H1 (cell line): ENCODE results near the gene APBA2. TPM values are rescaled to one million over a fixed set of nuclear protein-coding genes. Genes with fewer than 3 reads are reported as not detected.

Experiments used
- CTCF ChIA-PET: fragments of 300-600 bp; sonication (Branson Sonifier 250); formaldehyde crosslinking; loops from one replicate; lab custom pipeline; 2021; ENCODE audit not compliant: partially characterized antibody; lab: Charles Lee
- POLR2A ChIA-PET: fragments of 300-600 bp; sonication (Branson Sonifier 250); formaldehyde crosslinking; loops from one replicate; lab custom pipeline; 2021; ENCODE audit warnings: inconsistent platforms; ENCODE audit not compliant: partially characterized antibody; lab: Charles Lee
- DNase-seq, 2 experiments: peaks; one replicate each; pipeline versions ENCODE4 v3.0.0 to v3.0.0-alpha.2; 2010 to 2022; ENCODE audit warnings: low spot score in 2 of 2, low read depth in 1 of 2, mixed read lengths in 1 of 2
- FAIRE-seq: peaks from 2 replicates; lab custom pipeline; 2011; peaks lifted over from hg19 to GRCh38; lab: Jason Lieb, UNC
- H2AFZ ChIP-seq: 2 replicates; pipeline ENCODE4 v1.8.1; 2012; ENCODE audit warnings: low read length, inconsistent platforms
- H2AK5ac ChIP-seq: 2 replicates; pipeline ENCODE4 v1.6.1; 2013; ENCODE audit warnings: low read depth, low read length
- H2BK120ac ChIP-seq: replicated peaks from 2 replicates; pipeline ENCODE3; 2013; ENCODE audit warnings: low read depth, low read length, inconsistent platforms
- H2BK12ac ChIP-seq: 2 replicates; pipeline ENCODE4 v1.6.1; 2013; ENCODE audit warnings: low read depth, low read length
- H2BK15ac ChIP-seq: 2 replicates; pipeline ENCODE4 v1.6.1; 2013; ENCODE audit warnings: low read length
- H2BK20ac ChIP-seq: 2 replicates; pipeline ENCODE4 v1.6.1; 2013; ENCODE audit warnings: low read length
- H2BK5ac ChIP-seq: 2 replicates; pipeline ENCODE4 v1.6.1; 2013; ENCODE audit warnings: low read depth, low read length
- H3K14ac ChIP-seq: 2 replicates; pipeline ENCODE4 v1.6.1; 2013; ENCODE audit warnings: inconsistent platforms; ENCODE audit not compliant: insufficient read length
- H3K18ac ChIP-seq: 2 replicates; pipeline ENCODE4 v1.6.1; 2013; ENCODE audit warnings: low read length; ENCODE audit errors: extremely low read depth
- H3K23ac ChIP-seq: 2 replicates; pipeline ENCODE4 v1.6.1; 2013; ENCODE audit warnings: inconsistent platforms; ENCODE audit not compliant: insufficient read length
- H3K23me2 ChIP-seq: 2 replicates; pipeline ENCODE4 v1.6.1; 2013; ENCODE audit warnings: low read depth, low read length
- H3K27ac ChIP-seq: 2 replicates; pipeline ENCODE4 v1.6.1; 2011; ENCODE audit warnings: low read depth, low read length, inconsistent platforms
- H3K27me3 ChIP-seq, 4 experiments: replicated peaks in 1 of 4; 1 replicate in 1 of 4; 2 replicates in 3 of 4; pipeline versions ENCODE4 v1.6.1 to v1.8.1; 2011 to 2013; ENCODE audit warnings: low read length in 3 of 4, mild to moderate bottlenecking in 3 of 4, inconsistent platforms in 2 of 4, mixed read lengths in 2 of 4, moderate library complexity in 1 of 4; ENCODE audit not compliant: control insufficient read depth in 3 of 4, insufficient read depth in 3 of 4; ENCODE audit errors: extremely low read depth in 1 of 4
- H3K36me3 ChIP-seq, 4 experiments: 2 replicates each; pipeline versions ENCODE4 v1.6.1 to v1.8.1; 2011 to 2013; ENCODE audit warnings: mild to moderate bottlenecking in 4 of 4, low read length in 3 of 4, moderate library complexity in 2 of 4, control low read depth in 1 of 4, inconsistent platforms in 1 of 4; ENCODE audit not compliant: insufficient read depth in 4 of 4, control insufficient read depth in 2 of 4
- H3K4ac ChIP-seq: replicated peaks from 2 replicates; pipeline ENCODE3; 2013; ENCODE audit warnings: low read length, low read depth, mixed read lengths, inconsistent platforms; ENCODE audit not compliant: insufficient read length
- H3K4me1 ChIP-seq, 4 experiments: replicated peaks in 1 of 4; 1 replicate in 1 of 4; 2 replicates in 3 of 4; pipeline versions ENCODE4 v1.6.1 to v1.8.1; 2011 to 2013; ENCODE audit warnings: low read length in 3 of 4, inconsistent platforms in 2 of 4, mixed read lengths in 1 of 4; ENCODE audit not compliant: insufficient read depth in 4 of 4, control insufficient read depth in 3 of 4
- H3K4me2 ChIP-seq, 2 experiments: 2 replicates each; pipeline versions ENCODE4 v1.6.1 to v1.8.1; 2011 to 2013; ENCODE audit warnings: low read depth in 2 of 2, low read length in 2 of 2, control low read depth in 1 of 2, inconsistent platforms in 1 of 2, mild to moderate bottlenecking in 1 of 2; ENCODE audit not compliant: insufficient read depth in 1 of 2
- H3K4me3 ChIP-seq, 4 experiments: fragments of 200-600, 300-600 bp in 1 of 4; sonication (generic), shearing (Covaris generic), sonication (Bioruptor Twin) in 1 of 4; 2 replicates each; pipeline versions ENCODE4 v1.5.1 to v1.8.1; 2011 to 2016; ENCODE audit warnings: low read length in 4 of 4, low read depth in 3 of 4, control low read depth in 2 of 4, inconsistent platforms in 2 of 4, mild to moderate bottlenecking in 2 of 4, mixed read lengths in 1 of 4, moderate library complexity in 1 of 4; ENCODE audit not compliant: insufficient read depth in 2 of 4; ENCODE audit errors: extremely low read depth in 1 of 4
- H3K56ac ChIP-seq: replicated peaks from 2 replicates; pipeline ENCODE3; 2013; ENCODE audit warnings: low read depth, mild to moderate bottlenecking, mixed read lengths, low read length, inconsistent platforms; ENCODE audit not compliant: insufficient read length
- H3K79me1 ChIP-seq: 2 replicates; pipeline ENCODE4 v1.6.1; 2013; ENCODE audit warnings: low read depth, low read length, control low read depth
- H3K79me2 ChIP-seq, 2 experiments: 2 replicates each; pipeline versions ENCODE4 v1.6.1 to v1.8.1; 2012 to 2013; ENCODE audit warnings: low read length in 2 of 2, mild to moderate bottlenecking in 2 of 2, inconsistent platforms in 1 of 2; ENCODE audit not compliant: insufficient read depth in 2 of 2, control insufficient read depth in 1 of 2
- H3K9ac ChIP-seq, 4 experiments: replicated peaks in 1 of 4; 1 replicate in 1 of 4; 2 replicates in 3 of 4; pipeline versions ENCODE4 v1.6.1 to v1.8.1; 2011 to 2013; ENCODE audit warnings: low read depth in 3 of 4, low read length in 3 of 4, control low read depth in 2 of 4, mild to moderate bottlenecking in 2 of 4, moderate library complexity in 2 of 4, inconsistent platforms in 1 of 4; ENCODE audit errors: extremely low read depth in 1 of 4
- H3K9me3 ChIP-seq, 2 experiments: 2 replicates each; pipeline versions ENCODE4 v1.6.1 to v1.8.1; 2012 to 2013; ENCODE audit warnings: mild to moderate bottlenecking in 2 of 2, moderate library complexity in 2 of 2, control low read depth in 1 of 2, inconsistent platforms in 1 of 2, low read depth in 1 of 2, low read length in 1 of 2, mixed read lengths in 1 of 2; ENCODE audit not compliant: insufficient read depth in 2 of 2
- H4K20me1 ChIP-seq, 2 experiments: replicated peaks in 1 of 2; 2 replicates each; pipeline versions ENCODE3 to v1.8.1; 2011 to 2013; ENCODE audit warnings: inconsistent platforms in 2 of 2, low read length in 2 of 2, mild to moderate bottlenecking in 1 of 2; ENCODE audit not compliant: insufficient read depth in 2 of 2, control insufficient read depth in 1 of 2
- H4K5ac ChIP-seq: 2 replicates; pipeline ENCODE4 v1.6.1; 2013; ENCODE audit warnings: low read length, low read depth, mixed read lengths, inconsistent platforms; ENCODE audit not compliant: insufficient read length
- H4K8ac ChIP-seq: 2 replicates; pipeline ENCODE4 v1.8.0; 2013; ENCODE audit warnings: mild to moderate bottlenecking, moderate library complexity, low read length, inconsistent platforms; ENCODE audit not compliant: insufficient read depth; ENCODE audit errors: extremely low read depth
- H4K91ac ChIP-seq: replicated peaks from 2 replicates; pipeline ENCODE3; 2013; ENCODE audit warnings: low read length, mixed read lengths, inconsistent platforms; ENCODE audit not compliant: insufficient read length
- ASH2L ChIP-seq: fragments of 200-600, 300-600 bp; sonication (generic); IDR thresholded peaks from one replicate; pipeline ENCODE4 v1.7.1; 2017; ENCODE audit warnings: low read length
- ATF2 ChIP-seq: IDR thresholded peaks from 2 replicates; pipeline ENCODE4 v1.6.1; 2012; ENCODE audit warnings: low read length, inconsistent platforms
- BCL11A ChIP-seq, 2 experiments: IDR thresholded peaks; one replicate each; pipeline ENCODE4 v1.6.1; 2011; ENCODE audit warnings: low read depth in 2 of 2, low read length in 2 of 2, mild to moderate bottlenecking in 2 of 2
- CHD1 ChIP-seq: IDR thresholded peaks from 2 replicates; pipeline ENCODE4 v1.6.1; 2012; ENCODE audit warnings: low read depth, low read length, improper control_type of control experiment
- HDAC6 ChIP-seq: IDR thresholded peaks from one replicate; pipeline ENCODE4 v1.7.1; 2012; ENCODE audit warnings: low read depth, mild to moderate bottlenecking, inconsistent platforms, low read length, moderate library complexity
- KDM5A ChIP-seq: fragments of 200-600 bp; IDR thresholded peaks from 2 replicates; pipeline ENCODE4 v1.7.1; 2012; ENCODE audit warnings: mild to moderate bottlenecking, low read length, inconsistent platforms, mixed read lengths
- MAFK ChIP-seq: IDR thresholded peaks from 2 replicates; pipeline ENCODE4 v1.6.1; 2012; ENCODE audit warnings: low read depth, mild to moderate bottlenecking, improper control_type of control experiment, low read length
- SIRT6 ChIP-seq: IDR thresholded peaks from one replicate; pipeline ENCODE4 v1.7.1; 2012; ENCODE audit warnings: low read length, inconsistent platforms
- SP1 ChIP-seq: IDR thresholded peaks from 2 replicates; pipeline ENCODE4 v1.6.1; 2011; ENCODE audit warnings: low read depth, low read length
- SP4 ChIP-seq: IDR thresholded peaks from 2 replicates; pipeline ENCODE4 v1.6.1; 2012; ENCODE audit warnings: low read length, inconsistent platforms
- USF2 ChIP-seq: IDR thresholded peaks from 2 replicates; pipeline ENCODE4 v1.6.1; 2011; ENCODE audit warnings: low read length, improper control_type of control experiment
- YY1 ChIP-seq: IDR thresholded peaks from 2 replicates; pipeline ENCODE4 v1.6.1; 2011; ENCODE audit warnings: low read depth, mild to moderate bottlenecking, low read length
- ZNF274 ChIP-seq: IDR thresholded peaks from 2 replicates; pipeline ENCODE4 v1.7.0; 2012; ENCODE audit warnings: low read length, borderline replicate concordance; ENCODE audit errors: extremely low read depth
- WGBS, 2 experiments: shearing (Covaris generic) in 1 of 2; methylation state at CpG; one replicate each; pipeline versions ENCODE4 v1.1.6 to v1.1.7; 2013 to 2015; ENCODE audit warnings: low lambda C conversion rate in 2 of 2, mixed read lengths in 2 of 2, inconsistent platforms in 1 of 2, low coverage in 1 of 2, missing lambda C conversion rate in 1 of 2; ENCODE audit not compliant: insufficient replicate concordance in 2 of 2, insufficient coverage in 1 of 2, insufficient read length in 1 of 2; ENCODE audit errors: extremely low coverage in 1 of 2, missing lambda C conversion rate in 1 of 2; 5-methylcytosine and 5-hydroxymethylcytosine counted together
- polyA plus RNA-seq, 7 experiments: library from polyadenylated mRNA; depleted of rRNA in 3 of 7; stranded (reverse) in 5 of 7; unstranded in 2 of 7; fragments of >200 nt in 5 of 7; fragments of 200-250 nt in 2 of 7; gene quantifications; 1 replicate in 5 of 7; 2 replicates in 1 of 7; 4 replicates in 1 of 7; pipeline versions ENCODE4 v1.2.1 to v1.2.3, GENCODE V29; 2011 to 2013; ENCODE audit warnings: missing spikeins in 2 of 7, mixed read lengths in 2 of 7
- total RNA-seq: library from RNA; stranded (reverse); fragmentation: NEBNext Ultra II Directional; extraction: Animal tissue kit (Norgen Biotek cat#: 25700); gene quantifications from 2 replicates; pipeline ENCODE4 v1.2.1, GENCODE V29; 2021

APBA2 gene
- total and polyA plus RNA-seq, 2 of the 8 experiments (the other 6 are each of a cell fraction or from before 2014, with no cell fraction given): 15.5 to 19.0 TPM

- no peaks in the 10 kb centered on the region for H3K36me3 ChIP-seq
- H2BK5ac ChIP-seq: no peak overlapping the region
- H4K91ac ChIP-seq: no peak overlapping the region
- H3K4me1 ChIP-seq: peaks cover 0 to 2% (median 0%) of the 10 kb centered on the region in 4 experiments; a peak in 3 of 7 replicates
- H3K9me3 ChIP-seq: peaks cover 6 to 11% of the 10 kb centered on the region in 2 experiments
- H2BK15ac ChIP-seq: no peak overlapping the region
- H3K4me3 ChIP-seq: no peak overlapping the region
- 0 out of 2 replicates have a peak overlapping the region, but pooled peaks have one; percentile 31 for H2AK5ac ChIP-seq
- H3K56ac ChIP-seq: no peak overlapping the region
- no peak overlapping the region for H3K27ac ChIP-seq
- H3K23me2 ChIP-seq: no peaks in the 10 kb centered on the region
- no peak overlapping the region for H4K8ac ChIP-seq
- no peak overlapping the region for H3K4ac ChIP-seq
- no peak overlapping the region for H2BK12ac ChIP-seq
- H2AFZ ChIP-seq: no peak overlapping the region
- H3K27me3 ChIP-seq: no peaks in the 10 kb centered on the region
- H3K18ac ChIP-seq: no peak overlapping the region
- H2BK120ac ChIP-seq: no peak overlapping the region
- DNase-seq (no peak), FAIRE-seq (no peak)
- H3K79me1 ChIP-seq: peaks cover 7% of the 10 kb centered on the region
- no peak overlapping the region; a peak in 2 of 7 replicates for H3K9ac ChIP-seq
- H4K5ac ChIP-seq: no peak overlapping the region
- H3K23ac ChIP-seq: no peak overlapping the region
- H4K20me1 ChIP-seq: no peaks in the 10 kb centered on the region
- H3K14ac ChIP-seq: no peak overlapping the region
- POLR2A ChIA-PET: interaction anchor here (1.0 kb wide), 1 partner anchor 9 kb away, joined by 3 read pairs; no protein-coding TSS in a partner anchor
- no peak overlapping the region for H2BK20ac ChIP-seq
- no peak overlapping the region for H3K4me2 ChIP-seq
- 81% methylated on average over 4 of the region's 4 CpGs; no CpG with 5 or more reads in 1 of the 2 experiments for WGBS, 2 experiments
- H3K79me2 ChIP-seq: no peaks in the 10 kb centered on the region
- CTCF ChIA-PET: interaction anchor here (1.1 kb wide), 1 partner anchor 25 kb away, joined by 4 read pairs; no protein-coding TSS in a partner anchor
- TF ChIP-seq ATF2: no peak
- TF ChIP-seq SP1: no peak
- no peak for TF ChIP-seq USF2
- no peak for TF ChIP-seq ASH2L
- no peak for TF ChIP-seq ZNF274
- TF ChIP-seq MAFK: no peak
- no peak for TF ChIP-seq SIRT6
- no peak for TF ChIP-seq KDM5A
- TF ChIP-seq YY1: no peak
- no peak for TF ChIP-seq HDAC6
- no peak for TF ChIP-seq BCL11A (IDR thresholded peaks at IDR 0.05; ENCODE audit: low read depth in 2 of 2, low read length in 2 of 2)
- TF ChIP-seq CHD1: no peak
- no peak for TF ChIP-seq SP4
Observed at GRCh38 chr15:28896951-28897350, 11.2 kb downstream of the APBA2 start.
